Measurements from ENCODE around the gene ACVR1B. TPM values are rescaled to one million over a fixed set of nuclear protein-coding genes. Genes with fewer than 3 reads are reported as not detected.

Gene ACVR1B
- total and polyA plus RNA-seq, 9 of the 15 experiments (the other 6 are each of a cell fraction or from before 2014, with no cell fraction given) = 0.97 to 15.1 (median 6.8) TPM

DNA sequence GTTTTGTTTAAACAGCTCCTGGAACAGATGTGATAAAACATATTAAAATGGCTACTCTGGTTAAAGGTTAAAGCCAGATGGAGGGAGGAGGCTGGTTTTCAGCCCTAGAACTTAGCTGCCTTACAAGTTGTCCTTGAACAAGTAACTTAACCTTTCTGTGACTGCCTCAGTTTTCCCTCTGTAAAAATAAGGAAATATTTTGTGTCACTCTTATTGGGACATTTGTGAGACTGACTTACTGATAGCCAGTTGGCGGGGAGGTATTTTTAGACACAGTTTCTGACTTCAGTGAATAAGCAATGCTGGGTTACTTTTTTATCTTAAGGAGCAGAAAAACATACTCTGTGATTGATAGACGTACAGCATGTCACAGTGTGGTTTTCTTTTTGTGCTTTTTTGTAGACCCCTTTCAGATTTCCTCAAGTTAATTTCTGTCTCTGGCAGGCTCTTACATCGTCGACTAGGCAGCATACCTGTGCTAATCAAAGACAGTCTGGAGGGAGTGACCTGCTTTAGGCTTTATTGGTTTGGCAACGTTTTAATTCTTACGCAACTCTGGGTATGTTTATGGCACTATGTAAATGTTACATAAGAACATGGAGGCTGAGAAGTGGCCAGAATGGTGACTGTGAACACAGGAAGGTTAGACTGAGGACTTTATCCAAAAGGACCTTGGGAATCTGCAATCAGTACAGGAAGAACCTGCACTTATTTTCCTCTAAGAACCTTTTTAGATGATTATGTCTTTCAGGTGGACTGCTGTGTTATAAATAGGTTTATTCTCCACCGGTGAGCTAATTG lies 3.3 kb downstream of the ACVR1B start (continued):
- no peak for TF ChIP-seq ZC3H4 (CRISPR knock-in tag; IDR thresholded peaks at IDR 0.05; ENCODE audit: borderline replicate concordance)
- TF ChIP-seq ZNF77 (CRISPR knock-in tag; IDR thresholded peaks at IDR 0.05) = no peak
- no peak for TF ChIP-seq ELF4 (CRISPR knock-in tag; IDR thresholded peaks at IDR 0.05)
- no peak for TF ChIP-seq ERF (CRISPR knock-in tag; IDR thresholded peaks at IDR 0.05)
- no peak for TF ChIP-seq KDM2B (CRISPR knock-in tag; IDR thresholded peaks at IDR 0.05)
- no peak for TF ChIP-seq ZNF384 (IDR thresholded peaks at IDR 0.05; ENCODE audit: low read depth, low read length)
- TF ChIP-seq ESRRB (CRISPR knock-in tag; IDR thresholded peaks at IDR 0.05; ENCODE audit: borderline replicate concordance) = no peak
- TF ChIP-seq, protein P1, sequence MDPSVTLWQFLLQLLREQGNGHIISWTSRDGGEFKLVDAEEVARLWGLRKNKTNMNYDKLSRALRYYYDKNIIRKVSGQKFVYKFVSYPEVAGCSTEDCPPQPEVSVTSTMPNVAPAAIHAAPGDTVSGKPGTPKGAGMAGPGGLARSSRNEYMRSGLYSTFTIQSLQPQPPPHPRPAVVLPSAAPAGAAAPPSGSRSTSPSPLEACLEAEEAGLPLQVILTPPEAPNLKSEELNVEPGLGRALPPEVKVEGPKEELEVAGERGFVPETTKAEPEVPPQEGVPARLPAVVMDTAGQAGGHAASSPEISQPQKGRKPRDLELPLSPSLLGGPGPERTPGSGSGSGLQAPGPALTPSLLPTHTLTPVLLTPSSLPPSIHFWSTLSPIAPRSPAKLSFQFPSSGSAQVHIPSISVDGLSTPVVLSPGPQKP (CRISPR knock-in tag; IDR thresholded peaks at IDR 0.05) = no peak

DNA sequence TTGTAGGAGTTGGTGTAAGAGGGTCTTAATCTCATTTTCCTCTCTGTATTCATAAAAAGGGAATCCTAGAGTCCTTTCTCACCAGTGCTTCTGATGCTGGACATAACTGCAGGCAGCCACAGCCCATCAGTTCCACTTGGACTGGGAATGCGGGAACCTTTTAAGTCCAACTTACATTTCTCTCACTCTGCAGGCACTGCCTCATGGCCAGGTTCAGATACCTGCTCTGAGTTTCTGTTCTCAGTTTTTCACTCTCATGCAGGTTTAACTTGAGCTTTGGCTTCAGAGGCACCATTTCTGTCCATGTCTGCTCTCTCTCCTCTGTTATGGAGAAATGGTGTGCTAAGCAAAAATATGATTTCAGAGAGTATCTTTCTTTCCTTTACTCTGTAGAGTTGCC lies 4.2 kb downstream of the ACVR1B start:
- H3K4me1 ChIP-seq (replicated peaks in 1 of 2; ENCODE audit: control insufficient read depth in 2 of 2, insufficient read depth in 2 of 2, low read length in 2 of 2) = peaks cover 16 to 30% of the 10 kb centered on the region in 2 experiments
- H3K27ac ChIP-seq (ENCODE audit: extremely low read depth, low read depth, low read length) = no peak overlapping the region
- peaks cover 9% of the 10 kb centered on the region; the same call in 1 of the 2 replicates for H4K20me1 ChIP-seq (replicated peaks; ENCODE audit: control insufficient read depth, insufficient read depth, low read length)
- CTCF ChIA-PET (ENCODE audit: low intra/inter-chr PET ratio) = no interaction called here
- no peak overlapping the region for H3K4me3 ChIP-seq
- ATAC-seq (no peak), FAIRE-seq (no peak), DNase-seq (ENCODE audit: extremely low read depth in 1 of 4, low spot score in 3 of 4) (no peak)
- intact Hi-C loops (cut with micrococcal nuclease) = no loop called here
- no peak overlapping the region for H2AFZ ChIP-seq (ENCODE audit: low read depth, low read length)
- H3K9ac ChIP-seq (ENCODE audit: insufficient read depth in 1 of 2, low read depth in 2 of 2, low read length in 2 of 2) = no peak overlapping the region
- H3K79me2 ChIP-seq (ENCODE audit: control insufficient read depth, insufficient read depth, low read length) = peaks cover 48% of the 10 kb centered on the region
- BruUV-seq (replicated peaks) = no TSS peak
- in situ Hi-C loops (cut with MboI) = no loop called here
- no peak overlapping the region for H3K4me2 ChIP-seq (ENCODE audit: insufficient read depth, low read length)
- POLR2A ChIA-PET = no interaction called here
- no peaks in the 10 kb centered on the region for H3K9me3 ChIP-seq (replicated peaks; ENCODE audit: control insufficient read depth, insufficient read depth, low read depth, low read length)
- whole genome bisulfite sequencing (ENCODE audit: insufficient coverage, low coverage, missing lambda C conversion rate) = 100% methylated on average over 1 of the region's 1 CpG
- H3K9me1 ChIP-seq (ENCODE audit: control insufficient read depth, insufficient read depth, low read length) = no peaks in the 10 kb centered on the region
- peaks cover 5% of the 10 kb centered on the region; the same call in 1 of the 3 replicates for H3K36me3 ChIP-seq (ENCODE audit: control insufficient read depth, insufficient read depth, low read length)
- H3K27me3 ChIP-seq (ENCODE audit: control insufficient read depth in 2 of 2, insufficient read depth in 2 of 2, low read length in 2 of 2) = no peaks in the 10 kb centered on the region
- TF ChIP-seq, protein P2, sequence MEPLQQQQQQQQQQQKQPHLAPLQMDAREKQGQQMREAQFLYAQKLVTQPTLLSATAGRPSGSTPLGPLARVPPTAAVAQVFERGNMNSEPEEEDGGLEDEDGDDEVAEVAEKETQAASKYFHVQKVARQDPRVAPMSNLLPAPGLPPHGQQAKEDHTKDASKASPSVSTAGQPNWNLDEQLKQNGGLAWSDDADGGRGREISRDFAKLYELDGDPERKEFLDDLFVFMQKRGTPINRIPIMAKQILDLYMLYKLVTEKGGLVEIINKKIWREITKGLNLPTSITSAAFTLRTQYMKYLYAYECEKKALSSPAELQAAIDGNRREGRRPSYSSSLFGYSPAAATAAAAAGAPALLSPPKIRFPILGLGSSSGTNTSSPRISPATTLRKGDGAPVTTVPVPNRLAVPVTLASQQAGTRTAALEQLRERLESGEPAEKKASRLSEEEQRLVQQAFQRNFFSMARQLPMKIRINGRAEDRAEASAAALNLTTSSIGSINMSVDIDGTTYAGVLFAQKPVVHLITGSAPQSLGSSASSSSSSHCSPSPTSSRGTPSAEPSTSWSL (CRISPR knock-in tag; IDR thresholded peaks at IDR 0.05; ENCODE audit: borderline replicate concordance) = no peak
- TF ChIP-seq, protein P3, sequence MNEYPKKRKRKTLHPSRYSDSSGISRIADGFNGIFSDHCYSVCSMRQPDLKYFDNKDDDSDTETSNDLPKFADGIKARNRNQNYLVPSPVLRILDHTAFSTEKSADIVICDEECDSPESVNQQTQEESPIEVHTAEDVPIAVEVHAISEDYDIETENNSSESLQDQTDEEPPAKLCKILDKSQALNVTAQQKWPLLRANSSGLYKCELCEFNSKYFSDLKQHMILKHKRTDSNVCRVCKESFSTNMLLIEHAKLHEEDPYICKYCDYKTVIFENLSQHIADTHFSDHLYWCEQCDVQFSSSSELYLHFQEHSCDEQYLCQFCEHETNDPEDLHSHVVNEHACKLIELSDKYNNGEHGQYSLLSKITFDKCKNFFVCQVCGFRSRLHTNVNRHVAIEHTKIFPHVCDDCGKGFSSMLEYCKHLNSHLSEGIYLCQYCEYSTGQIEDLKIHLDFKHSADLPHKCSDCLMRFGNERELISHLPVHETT (CRISPR knock-in tag; conservative IDR thresholded peaks at IDR 0.05 in 1 of 2, IDR thresholded peaks at IDR 0.05 in 1 of 2) = no peak
- TF ChIP-seq, protein P4, sequence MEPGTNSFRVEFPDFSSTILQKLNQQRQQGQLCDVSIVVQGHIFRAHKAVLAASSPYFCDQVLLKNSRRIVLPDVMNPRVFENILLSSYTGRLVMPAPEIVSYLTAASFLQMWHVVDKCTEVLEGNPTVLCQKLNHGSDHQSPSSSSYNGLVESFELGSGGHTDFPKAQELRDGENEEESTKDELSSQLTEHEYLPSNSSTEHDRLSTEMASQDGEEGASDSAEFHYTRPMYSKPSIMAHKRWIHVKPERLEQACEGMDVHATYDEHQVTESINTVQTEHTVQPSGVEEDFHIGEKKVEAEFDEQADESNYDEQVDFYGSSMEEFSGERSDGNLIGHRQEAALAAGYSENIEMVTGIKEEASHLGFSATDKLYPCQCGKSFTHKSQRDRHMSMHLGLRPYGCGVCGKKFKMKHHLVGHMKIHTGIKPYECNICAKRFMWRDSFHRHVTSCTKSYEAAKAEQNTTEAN (CRISPR knock-in tag; IDR thresholded peaks at IDR 0.05) = no peak
- TF ChIP-seq SMARCB1 (IDR thresholded peaks at IDR 0.05; ENCODE audit: insufficient read length, low read depth) (no peak), NCOR1 (IDR thresholded peaks at IDR 0.05) (no peak)
